NCI-H526 (cell line): Measurements from ENCODE around the gene CTNNBL1.

Source experiments
- DNase-seq, 2 experiments: peaks; one replicate each; lab custom pipeline; 2025; lab: John Stamatoyannopoulos, UW

Gene CTNNBL1

GRCh38 chr20:37919389-37920040 lies 225.7 kb downstream of the CTNNBL1 start:
- no peak for DNase-seq

DNA sequence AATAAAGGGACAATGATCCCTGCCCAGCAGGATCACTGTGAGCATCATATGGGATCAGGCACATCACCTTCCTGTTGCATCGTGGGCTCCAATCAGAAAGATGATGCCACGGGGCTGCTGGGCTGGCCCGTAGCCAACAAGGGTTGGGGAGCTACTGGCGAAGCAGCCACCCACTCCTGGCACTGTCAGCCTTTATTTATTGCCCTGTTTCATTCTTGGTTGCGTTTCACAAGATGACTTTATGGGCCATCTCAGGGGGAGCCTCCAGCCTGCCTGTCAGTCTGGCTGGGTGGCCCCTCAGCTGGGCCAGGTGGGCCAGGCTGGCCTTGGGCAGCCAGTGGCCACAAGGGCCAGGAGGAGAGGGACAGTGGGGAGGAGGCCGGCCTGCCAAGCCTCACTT lies 226.4 kb downstream of the CTNNBL1 start:
- no peak for DNase-seq

GRCh38 chr20:37920679-37921322 lies 227.0 kb downstream of the CTNNBL1 start:
- no peak for DNase-seq

GRCh38 chr20:37921341-37921929 lies 227.6 kb downstream of the CTNNBL1 start:
- DNase-seq, result no peak
